GM12878 (cell line): ENCODE measurements around the gene FALEC. TPM values are rescaled to one million over a fixed set of nuclear protein-coding genes. Genes with fewer than 3 reads are reported as not detected.
A peak's percentile ranks its signal among the peaks of the same experiment; 100 is the strongest.

ENCODE experiments used
- ATAC-seq: fragments of 200-7000 bp; cut with Tn5 transposase; 3 replicates; pipeline ENCODE4 v1.9.1; 2020; ENCODE audit warnings: mild to moderate bottlenecking, moderate library complexity
- BruUV-seq: library from RNA; stranded (reverse); fragments of 400-500 nt; replicated peaks from 2 replicates; lab custom pipeline; 2021; lab: Mats Ljungman, UMichigan
- CTCF ChIA-PET: fragments of 300-600 bp; sonication (Branson Sonifier 250); formaldehyde crosslinking; extraction: SDS; loops from one replicate; lab custom pipeline; 2021; ENCODE audit warnings: inconsistent platforms; lab: Yijun Ruan, JAX
- POLR2A ChIA-PET: fragments of 350-600 bp; formaldehyde crosslinking; extraction: SDS; loops from one replicate; lab custom pipeline; 2021; ENCODE audit warnings: inconsistent platforms; lab: Charles Lee
- RAD21 ChIA-PET: fragments of 300-600 bp; sonication (Branson Sonifier 250); formaldehyde crosslinking; loops from one replicate; lab custom pipeline; 2023; ENCODE audit warnings: antibody characterized with exemption; ENCODE audit not compliant: unreplicated experiment; lab: Charles Lee
- SMC1A ChIA-PET: fragments of 300-600 bp; sonication (Branson Sonifier 250); formaldehyde crosslinking; loops from one replicate; lab custom pipeline; 2023; ENCODE audit not compliant: unreplicated experiment, uncharacterized antibody; lab: Charles Lee
- DNase-seq: peaks from one replicate; pipeline ENCODE4 v3.0.0-alpha.2; 2011; ENCODE audit warnings: low read depth, low spot score
- FAIRE-seq: peaks from 3 replicates; lab custom pipeline; 2011; peaks lifted over from hg19 to GRCh38; lab: Jason Lieb, UNC
- H2AFZ ChIP-seq: 2 replicates; pipeline ENCODE4 v1.6.0; 2011; ENCODE audit warnings: low read depth, low read length, control low read depth; ENCODE audit not compliant: control insufficient read depth
- H3K27ac ChIP-seq: 2 replicates; pipeline ENCODE4 v1.5.1; 2011; ENCODE audit warnings: control low read depth; ENCODE audit not compliant: control insufficient read depth, insufficient read depth
- H3K27me3 ChIP-seq, 2 experiments: replicated peaks in 1 of 2; 2 replicates each; pipeline versions ENCODE4 v1.6.0 to v1.6.1; 2011; ENCODE audit warnings: low read length in 1 of 2; ENCODE audit not compliant: control insufficient read depth in 2 of 2, insufficient read depth in 2 of 2
- H3K36me3 ChIP-seq, 2 experiments: 2 replicates each; pipeline ENCODE4 v1.5.1; 2011; ENCODE audit warnings: low read length in 1 of 2; ENCODE audit not compliant: control insufficient read depth in 2 of 2, insufficient read depth in 2 of 2
- H3K4me1 ChIP-seq: 2 replicates; pipeline ENCODE4 v1.6.1; 2011; ENCODE audit warnings: mild to moderate bottlenecking, low read length, moderate library complexity, mixed read lengths; ENCODE audit not compliant: control insufficient read depth, insufficient read depth
- H3K4me2 ChIP-seq: 2 replicates; pipeline ENCODE4 v1.6.0; 2011; ENCODE audit warnings: control low read depth; ENCODE audit not compliant: control insufficient read depth, insufficient read depth
- H3K4me3 ChIP-seq: fragments of 200-600 bp; sonication (generic); 2 replicates; pipeline ENCODE4 v1.5.1; 2016
- H3K79me2 ChIP-seq: 2 replicates; pipeline ENCODE4 v1.6.0; 2011; ENCODE audit warnings: low read length; ENCODE audit not compliant: control insufficient read depth, insufficient read depth
- H3K9ac ChIP-seq: 2 replicates; pipeline ENCODE4 v1.8.0; 2011; ENCODE audit warnings: low read length, control low read depth, mixed read lengths; ENCODE audit not compliant: control insufficient read depth, insufficient read depth
- H3K9me3 ChIP-seq: replicated peaks from 3 replicates; pipeline ENCODE4 v1.5.1; 2011; ENCODE audit warnings: mild to moderate bottlenecking, low read length; ENCODE audit not compliant: control insufficient read depth, insufficient read depth
- H4K20me1 ChIP-seq: 2 replicates; pipeline ENCODE4 v1.6.0; 2011; ENCODE audit not compliant: control insufficient read depth, insufficient read depth
- CREB1 ChIP-seq: IDR thresholded peaks from 2 replicates; pipeline ENCODE4 v1.6.1; 2012; ENCODE audit warnings: low read depth, mild to moderate bottlenecking, inconsistent platforms
- GABPA ChIP-seq: IDR thresholded peaks from 2 replicates; pipeline ENCODE4 v1.6.1; 2014; ENCODE audit warnings: antibody characterized with exemption, low read depth, mild to moderate bottlenecking, inconsistent platforms
- LARP7 ChIP-seq: fragments of 450-650 bp; IDR thresholded peaks from 2 replicates; pipeline ENCODE4 v1.6.1; 2017; ENCODE audit warnings: mild to moderate bottlenecking
- NFYA ChIP-seq: IDR thresholded peaks from 2 replicates; pipeline ENCODE4 v1.6.1; 2011; ENCODE audit warnings: low read depth, mild to moderate bottlenecking, low read length, improper control_type of control experiment, borderline replicate concordance
- POLR2A ChIP-seq: IDR thresholded peaks from 2 replicates; pipeline ENCODE4 v1.6.1; 2011; ENCODE audit warnings: low read depth, mild to moderate bottlenecking, low read length
- POLR2AphosphoS5 ChIP-seq: IDR thresholded peaks from 2 replicates; pipeline ENCODE4 v1.6.1; 2011; ENCODE audit warnings: mild to moderate bottlenecking, low read length, inconsistent platforms
- STAT1 ChIP-seq: fragments of 450-650 bp; conservative IDR thresholded peaks from 2 replicates; pipeline ENCODE4 v1.6.1; 2014; ENCODE audit warnings: antibody characterized with exemption, mild to moderate bottlenecking
- TAF1 ChIP-seq: IDR thresholded peaks from 2 replicates; pipeline ENCODE4 v1.6.1; 2011; ENCODE audit warnings: mild to moderate bottlenecking, low read depth, low read length, borderline replicate concordance
- WGBS: methylation state at CpG from one replicate; pipeline ENCODE4 v1.1.6; 2016; ENCODE audit warnings: low lambda C conversion rate; ENCODE audit not compliant: insufficient replicate concordance, insufficient coverage; ENCODE audit errors: missing lambda C conversion rate; 5-methylcytosine and 5-hydroxymethylcytosine counted together
- in situ Hi-C: fragments of 300-500 bp; cut with MboI; formaldehyde crosslinking; loops from 9 replicates; pipeline ENCODE4 v1.14.3; 2018; ENCODE audit warnings: mixed read lengths
- intact Hi-C: fragments of 100-400 bp; cut with micrococcal nuclease; formaldehyde crosslinking; loops from one replicate; pipeline ENCODE4 v1.14.2; 2022; ENCODE audit not compliant: unreplicated experiment
- polyA plus RNA-seq, 11 experiments: library from polyadenylated mRNA; depleted of rRNA in 4 of 11; unstranded in 6 of 11; stranded (reverse) in 5 of 11; fragments of >200 nt; fragmentation: Nextera tagmentation in 4 of 11; fragmentation: Illumina TruSeq in 1 of 11; extraction: Ambion mirVana in 4 of 11; extraction: Trizol in 1 of 11; gene quantifications; 1 replicate in 1 of 11; 2 replicates in 10 of 11; pipeline versions ENCODE4 v1.2.1 to v1.2.3, GENCODE V29; 2011 to 2016; ENCODE audit warnings: inconsistent platforms in 2 of 11, missing spikeins in 2 of 11, low read depth in 1 of 11
- total RNA-seq, 4 experiments: library from RNA; depleted of rRNA in 3 of 4; stranded (reverse); fragments of >200 nt in 3 of 4; fragmentation: Illumina TruSeq in 1 of 4; extraction: Trizol in 1 of 4; gene quantifications; 2 replicates each; pipeline versions ENCODE4 v1.2.1 to v1.2.3, GENCODE V29; 2013 to 2021
- TF ChIP-seq, protein P1 (sequence below): fragments of 450-650 bp; conservative IDR thresholded peaks from 2 replicates; pipeline ENCODE4 v1.6.1; 2017; ENCODE audit warnings: mild to moderate bottlenecking, moderate library complexity
- TF ChIP-seq, protein P2 (sequence below): fragments of 450-650 bp; IDR thresholded peaks from 2 replicates; pipeline ENCODE4 v1.6.1; 2016; ENCODE audit warnings: mild to moderate bottlenecking
- TF ChIP-seq, protein P3 (sequence below): fragments of 450-650 bp; IDR thresholded peaks from 2 replicates; pipeline ENCODE4 v1.6.1; 2017; ENCODE audit warnings: mild to moderate bottlenecking

FALEC gene
- total and polyA plus RNA-seq, 10 of the 15 experiments (the other 5 are each of a cell fraction or from before 2014, with no cell fraction given) = 0.21 to 0.71 (median 0.32) TPM; not detected in 3

DNA sequence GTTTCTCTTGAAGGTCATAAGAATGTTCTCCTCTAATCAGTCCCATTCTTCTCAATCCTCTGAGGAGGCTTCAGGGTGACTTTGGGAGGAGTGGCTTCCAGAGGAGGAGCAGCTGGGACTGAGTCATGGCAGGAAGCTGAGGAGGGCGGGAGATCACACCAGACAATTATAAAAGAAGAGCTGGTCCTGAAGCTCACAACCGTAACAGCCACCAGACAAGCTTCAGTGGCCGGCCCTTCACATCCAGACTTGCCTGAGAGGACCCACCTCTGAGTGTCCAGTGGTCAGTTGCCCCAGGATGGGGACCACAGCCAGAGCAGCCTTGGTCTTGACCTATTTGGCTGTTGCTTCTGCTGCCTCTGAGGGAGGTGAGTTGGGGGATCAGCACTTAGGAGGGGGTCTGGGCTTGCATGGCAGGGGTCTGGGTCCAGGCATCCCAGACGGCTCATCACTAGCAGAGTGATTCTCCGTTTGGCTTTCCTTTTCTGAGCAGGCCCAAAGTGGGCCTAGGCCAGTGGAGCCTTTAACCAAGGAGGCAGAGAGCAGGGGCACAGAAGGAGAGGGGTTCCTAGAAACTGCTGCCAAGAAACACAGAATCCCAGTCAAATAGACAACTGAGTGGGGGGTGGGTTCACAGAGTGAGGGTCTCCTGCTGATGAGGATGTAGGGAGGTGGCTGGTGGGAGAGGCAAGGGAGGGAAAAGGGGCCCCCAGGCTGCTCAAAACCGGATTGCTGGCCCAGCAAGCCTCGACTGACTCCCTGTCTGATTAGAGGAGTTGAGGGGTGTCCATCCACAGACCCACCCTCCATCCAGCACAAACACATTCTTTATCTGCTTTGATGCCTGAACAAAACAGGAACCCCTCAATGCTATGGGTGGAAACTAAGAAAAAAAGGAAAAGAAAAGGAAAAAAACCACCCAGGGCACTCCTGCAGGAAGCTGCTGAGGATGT is 7.4 kb upstream of the FALEC start, which contains the start of gene ECM1:
Gene ECM1, plus strand, starts transcription at position 198 of the 953 bp plus-strand sequence. Its CDS starts 101 bp downstream, at position 299.
- H3K4me2 ChIP-seq = no peak within 1 kb of the TSS
- no TSS peak for BruUV-seq
- H3K9ac ChIP-seq = no peak within 1 kb of the TSS
- peaks cover 6 to 9% of the 10 kb centered on the region in 2 experiments for H3K36me3 ChIP-seq
- no peaks in the 10 kb centered on the region for H3K79me2 ChIP-seq
- FAIRE-seq (no peak), ATAC-seq (no peak), DNase-seq (no peak)
- intact Hi-C loops (no loop called here), in situ Hi-C loops (no loop called here)
- TF ChIP-seq, protein P1, sequence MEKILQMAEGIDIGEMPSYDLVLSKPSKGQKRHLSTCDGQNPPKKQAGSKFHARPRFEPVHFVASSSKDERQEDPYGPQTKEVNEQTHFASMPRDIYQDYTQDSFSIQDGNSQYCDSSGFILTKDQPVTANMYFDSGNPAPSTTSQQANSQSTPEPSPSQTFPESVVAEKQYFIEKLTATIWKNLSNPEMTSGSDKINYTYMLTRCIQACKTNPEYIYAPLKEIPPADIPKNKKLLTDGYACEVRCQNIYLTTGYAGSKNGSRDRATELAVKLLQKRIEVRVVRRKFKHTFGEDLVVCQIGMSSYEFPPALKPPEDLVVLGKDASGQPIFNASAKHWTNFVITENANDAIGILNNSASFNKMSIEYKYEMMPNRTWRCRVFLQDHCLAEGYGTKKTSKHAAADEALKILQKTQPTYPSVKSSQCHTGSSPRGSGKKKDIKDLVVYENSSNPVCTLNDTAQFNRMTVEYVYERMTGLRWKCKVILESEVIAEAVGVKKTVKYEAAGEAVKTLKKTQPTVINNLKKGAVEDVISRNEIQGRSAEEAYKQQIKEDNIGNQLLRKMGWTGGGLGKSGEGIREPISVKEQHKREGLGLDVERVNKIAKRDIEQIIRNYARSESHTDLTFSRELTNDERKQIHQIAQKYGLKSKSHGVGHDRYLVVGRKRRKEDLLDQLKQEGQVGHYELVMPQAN = no peak
- 0 out of 2 replicates have a peak, but pooled peaks have one; percentile 22 for TF ChIP-seq POLR2A
- no peak within 1 kb of the TSS for H3K4me3 ChIP-seq
- H3K9me3 ChIP-seq = no peaks in the 10 kb centered on the region
- ChIA-PET SMC1A (interaction anchor here (1.2 kb wide), 1 partner anchor 8 kb away, joined by 3 read pairs; no protein-coding TSS in a partner anchor), CTCF (no interaction called here), POLR2A (no interaction called here), RAD21 (no interaction called here)
- H2AFZ ChIP-seq = no peak within 1 kb of the TSS
- H3K27ac ChIP-seq = no peak within 1 kb of the TSS
- H4K20me1 ChIP-seq = no peaks in the 10 kb centered on the region
- WGBS = 68% methylated on average over 7 of the region's 7 CpGs
- peaks cover 6% of the 10 kb centered on the region for H3K4me1 ChIP-seq
- no peaks in the 10 kb centered on the region for H3K27me3 ChIP-seq

DNA sequence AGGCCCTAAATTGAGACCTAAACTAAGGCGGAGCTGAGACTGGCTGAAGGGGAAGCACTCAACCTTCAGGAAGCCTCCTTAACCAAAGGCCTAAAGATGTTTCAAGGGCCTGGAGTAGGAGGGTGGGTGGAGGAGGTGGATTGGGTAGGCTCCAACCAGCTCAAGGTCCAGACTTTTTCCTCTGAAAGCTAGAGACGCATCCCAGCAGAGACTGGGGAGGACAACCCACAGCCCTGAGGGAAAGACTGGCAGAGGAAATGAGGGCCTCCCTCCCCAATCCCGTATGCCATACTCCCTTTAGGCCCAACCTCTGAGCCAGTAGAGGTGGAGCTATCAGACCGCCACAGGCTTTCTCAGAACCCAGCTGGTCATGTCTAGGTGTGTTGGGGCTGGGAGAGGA is 6.6 kb upstream of the FALEC start:
- WGBS = 30% methylated on average over 4 of the region's 4 CpGs
- H2AFZ ChIP-seq = no peak overlapping the region
- no peaks in the 10 kb centered on the region for H3K27me3 ChIP-seq
- H3K4me3 ChIP-seq = no peak overlapping the region
- in situ Hi-C loops (no loop called here), intact Hi-C loops (no loop called here)
- peaks cover 6% of the 10 kb centered on the region for H3K4me1 ChIP-seq
- H4K20me1 ChIP-seq = no peaks in the 10 kb centered on the region
- no peak overlapping the region for H3K9ac ChIP-seq
- no TSS peak for BruUV-seq
- no peaks in the 10 kb centered on the region for H3K9me3 ChIP-seq
- ATAC-seq (no peak), DNase-seq (no peak), FAIRE-seq (no peak)
- H3K27ac ChIP-seq = no peak overlapping the region
- H3K4me2 ChIP-seq = no peak overlapping the region
- peaks cover 6 to 9% of the 10 kb centered on the region in 2 experiments for H3K36me3 ChIP-seq
- H3K79me2 ChIP-seq = no peaks in the 10 kb centered on the region
- SMC1A ChIA-PET = no interaction called here
- CTCF ChIA-PET = no interaction called here
- RAD21 ChIA-PET = no interaction called here
- POLR2A ChIA-PET = interaction anchor here (0.5 kb wide), 1 partner anchor 449 kb away, joined by 3 read pairs; no protein-coding TSS in a partner anchor
- TF ChIP-seq, protein P2, sequence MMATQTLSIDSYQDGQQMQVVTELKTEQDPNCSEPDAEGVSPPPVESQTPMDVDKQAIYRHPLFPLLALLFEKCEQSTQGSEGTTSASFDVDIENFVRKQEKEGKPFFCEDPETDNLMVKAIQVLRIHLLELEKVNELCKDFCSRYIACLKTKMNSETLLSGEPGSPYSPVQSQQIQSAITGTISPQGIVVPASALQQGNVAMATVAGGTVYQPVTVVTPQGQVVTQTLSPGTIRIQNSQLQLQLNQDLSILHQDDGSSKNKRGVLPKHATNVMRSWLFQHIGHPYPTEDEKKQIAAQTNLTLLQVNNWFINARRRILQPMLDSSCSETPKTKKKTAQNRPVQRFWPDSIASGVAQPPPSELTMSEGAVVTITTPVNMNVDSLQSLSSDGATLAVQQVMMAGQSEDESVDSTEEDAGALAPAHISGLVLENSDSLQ = no peak
- TF ChIP-seq TAF1 (no peak), CREB1 (no peak), STAT1 (no peak), POLR2AphosphoS5 (no peak), LARP7 (no peak), GABPA (no peak), NFYA (no peak)
- TF ChIP-seq, protein P3, sequence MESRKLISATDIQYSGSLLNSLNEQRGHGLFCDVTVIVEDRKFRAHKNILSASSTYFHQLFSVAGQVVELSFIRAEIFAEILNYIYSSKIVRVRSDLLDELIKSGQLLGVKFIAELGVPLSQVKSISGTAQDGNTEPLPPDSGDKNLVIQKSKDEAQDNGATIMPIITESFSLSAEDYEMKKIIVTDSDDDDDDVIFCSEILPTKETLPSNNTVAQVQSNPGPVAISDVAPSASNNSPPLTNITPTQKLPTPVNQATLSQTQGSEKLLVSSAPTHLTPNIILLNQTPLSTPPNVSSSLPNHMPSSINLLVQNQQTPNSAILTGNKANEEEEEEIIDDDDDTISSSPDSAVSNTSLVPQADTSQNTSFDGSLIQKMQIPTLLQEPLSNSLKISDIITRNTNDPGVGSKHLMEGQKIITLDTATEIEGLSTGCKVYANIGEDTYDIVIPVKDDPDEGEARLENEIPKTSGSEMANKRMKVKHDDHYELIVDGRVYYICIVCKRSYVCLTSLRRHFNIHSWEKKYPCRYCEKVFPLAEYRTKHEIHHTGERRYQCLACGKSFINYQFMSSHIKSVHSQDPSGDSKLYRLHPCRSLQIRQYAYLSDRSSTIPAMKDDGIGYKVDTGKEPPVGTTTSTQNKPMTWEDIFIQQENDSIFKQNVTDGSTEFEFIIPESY = no peak
